SH-SY5Y (cell line): ENCODE measurements around the gene OAF.

Experiments used
- GATA2 ChIP-seq: IDR thresholded peaks from 2 replicates; pipeline ENCODE4 v1.6.1; 2011; ENCODE audit warnings: mild to moderate bottlenecking, low read depth, low read length
- GATA3 ChIP-seq: IDR thresholded peaks from 2 replicates; pipeline ENCODE4 v1.6.1; 2011; ENCODE audit warnings: low read depth, mild to moderate bottlenecking, low read length, moderate library complexity

- TF ChIP-seq GATA3 (no peak), GATA2 (no peak)
These were observed 4.8 kb downstream of the OAF start for GRCh38 chr11:120215634-120216033.
